A673 (cell line): ENCODE data around the gene CCDC74B. TPM values are rescaled to one million over a fixed set of nuclear protein-coding genes. Genes with fewer than 3 reads are reported as not detected.
"Not testable (repeated sequence)": the region's sequence is repeated elsewhere in the genome, so short reads cannot be mapped to it uniquely, and the experiment has no call there.

Experiments used
- BruUV-seq: library from RNA; stranded (reverse); fragments of 400-500 nt; replicated peaks from 2 replicates; lab custom pipeline; 2021; lab: Mats Ljungman, UMichigan
- CTCF ChIA-PET: fragments of 300-600 bp; sonication (Branson Sonifier 250); formaldehyde crosslinking; loops from one replicate; lab custom pipeline; 2022; ENCODE audit warnings: antibody characterized with exemption; lab: Charles Lee
- POLR2A ChIA-PET: fragments of 300-600 bp; sonication (Branson Sonifier 250); formaldehyde crosslinking; loops from one replicate; lab custom pipeline; 2022; ENCODE audit warnings: antibody characterized with exemption; ENCODE audit not compliant: low non-redundant PET; lab: Charles Lee
- DNase-seq: peaks from one replicate; pipeline ENCODE4 v3.0.0-alpha.2; 2015; ENCODE audit warnings: low spot score
- H3K27ac ChIP-seq: fragments of 200-600 bp; sonication (generic); 2 replicates; pipeline ENCODE4 v1.5.1; 2016; ENCODE audit warnings: mixed run types, low read depth, mild to moderate bottlenecking, mixed read lengths, antibody characterized with exemption, low read length; ENCODE audit not compliant: poor library complexity, severe bottlenecking
- H3K27me3 ChIP-seq: fragments of 200-600 bp; sonication (generic); replicated peaks from 2 replicates; pipeline ENCODE4 v1.6.1; 2017; ENCODE audit warnings: mixed run types, low read depth, mild to moderate bottlenecking, mixed read lengths, antibody characterized with exemption, low read length; ENCODE audit not compliant: insufficient read depth, poor library complexity
- H3K36me3 ChIP-seq: fragments of 200-600 bp; sonication (generic); 2 replicates; pipeline ENCODE4 v1.6.1; 2016; ENCODE audit warnings: mixed run types, mild to moderate bottlenecking, mixed read lengths, antibody characterized with exemption, low read length; ENCODE audit not compliant: insufficient read depth, poor library complexity, severe bottlenecking
- H3K4me1 ChIP-seq: fragments of 200-600 bp; sonication (generic); 2 replicates; pipeline ENCODE4 v1.6.1; 2017; ENCODE audit warnings: mixed run types, mild to moderate bottlenecking, mixed read lengths, antibody characterized with exemption, low read length; ENCODE audit not compliant: insufficient read depth, poor library complexity, severe bottlenecking
- H3K4me3 ChIP-seq: fragments of 200-600 bp; sonication (generic); 2 replicates; pipeline ENCODE4 v1.5.1; 2016; ENCODE audit warnings: low read depth, mixed run types, mild to moderate bottlenecking, mixed read lengths, low read length; ENCODE audit not compliant: poor library complexity, severe bottlenecking
- H3K9me3 ChIP-seq: fragments of 200-600 bp; sonication (generic); 2 replicates; pipeline ENCODE4 v1.6.1; 2016; ENCODE audit warnings: mixed run types, low read depth, mild to moderate bottlenecking, mixed read lengths, antibody characterized with exemption, low read length; ENCODE audit not compliant: poor library complexity, severe bottlenecking
- CTCF ChIP-seq: fragments of 300-800, 200-600 bp; sonication (generic); conservative IDR thresholded peaks from 2 replicates; pipeline ENCODE4 v1.5.1; 2017; ENCODE audit warnings: low read depth, mild to moderate bottlenecking, antibody characterized with exemption, low read length, moderate library complexity, mixed read lengths
- EZH2 ChIP-seq: fragments of 200-600 bp; sonication (generic); IDR thresholded peaks from 2 replicates; pipeline ENCODE4 v1.6.1; 2017; ENCODE audit warnings: borderline replicate concordance, low read depth, mild to moderate bottlenecking, mixed read lengths, antibody characterized with exemption, low read length; ENCODE audit not compliant: poor library complexity, severe bottlenecking
- intact Hi-C: fragments of 100-400 bp; cut with micrococcal nuclease; formaldehyde crosslinking; loops from one replicate; pipeline ENCODE4 v1.10.0; 2022; ENCODE audit not compliant: unreplicated experiment
- total RNA-seq: library from RNA; stranded (reverse); gene quantifications from 2 replicates; pipeline ENCODE4 v1.2.3, GENCODE V29; 2021

CCDC74B gene
- total RNA-seq, 1 experiment from 2014 or later = 3.8 TPM

GRCh38 chr2:130152816-130153595 is 8.1 kb upstream of the CCDC74B start:
- DNase-seq = no peak
- Histone ChIP-seq H3K9me3 (no peaks in the 10 kb centered on the region), H3K36me3 (peaks cover 5% of the 10 kb centered on the region), H3K27me3 (no peaks in the 10 kb centered on the region), H3K4me3 (no peak overlapping the region), H3K27ac (no peak overlapping the region), H3K4me1 (no peaks in the 10 kb centered on the region)
- intact Hi-C loops = no loop called here
- TF ChIP-seq EZH2 = no peak
- TF ChIP-seq CTCF = no peak
- ChIA-PET CTCF (no interaction called here), POLR2A (no interaction called here)
- BruUV-seq = no TSS peak

GRCh38 chr2:130152136-130152815 is 7.4 kb upstream of the CCDC74B start:
- intact Hi-C loops, DNase-seq, CTCF ChIA-PET, H3K27ac ChIP-seq, H3K4me1 ChIP-seq, BruUV-seq, POLR2A ChIA-PET, H3K9me3 ChIP-seq, H3K27me3 ChIP-seq, H3K4me3 ChIP-seq, H3K36me3 ChIP-seq: not testable (repeated sequence)

GRCh38 chr2:130151145-130151512 is 6.2 kb upstream of the CCDC74B start:
- H3K4me1 ChIP-seq = not testable (repeated sequence)

More at GRCh38 chr2:130151145-130151512, 6.2 kb upstream of the CCDC74B start:
- H3K27me3 ChIP-seq, POLR2A ChIA-PET, H3K9me3 ChIP-seq, H3K4me3 ChIP-seq, intact Hi-C loops, DNase-seq, H3K36me3 ChIP-seq, BruUV-seq, H3K27ac ChIP-seq: not testable (repeated sequence)
- CTCF ChIA-PET = interaction anchor here (0.7 kb wide), 1 partner anchor 28 kb away, joined by 3 read pairs; no protein-coding TSS in a partner anchor
